GM23248 (cell line): ENCODE data around the gene PRRX1. TPM values are rescaled to one million over a fixed set of nuclear protein-coding genes. Genes with fewer than 3 reads are reported as not detected.

ENCODE experiments used
- DNase-seq: peaks from one replicate; pipeline ENCODE4 v3.0.0-alpha.2; 2015
- H2AFZ ChIP-seq: fragments of 200-600 bp; sonication (generic); 2 replicates; pipeline ENCODE4 v1.6.1; 2016; ENCODE audit warnings: antibody characterized with exemption
- H3F3A ChIP-seq: fragments of 200-600 bp; sonication (generic); 2 replicates; pipeline ENCODE4 v1.6.1; 2016; ENCODE audit warnings: mild to moderate bottlenecking, antibody characterized with exemption, mixed run types; ENCODE audit not compliant: insufficient read depth
- H3K27ac ChIP-seq: fragments of 200-600 bp; sonication (generic); 2 replicates; pipeline ENCODE4 v1.5.1; 2016; ENCODE audit warnings: mild to moderate bottlenecking
- H3K27me3 ChIP-seq: fragments of 200-600 bp; sonication (generic); replicated peaks from 2 replicates; pipeline ENCODE4 v1.6.1; 2016; ENCODE audit warnings: mild to moderate bottlenecking; ENCODE audit not compliant: insufficient read depth
- H3K36me3 ChIP-seq: fragments of 200-600 bp; sonication (generic); 2 replicates; pipeline ENCODE4 v1.6.1; 2016; ENCODE audit warnings: low read depth, mild to moderate bottlenecking
- H3K4me1 ChIP-seq: fragments of 200-600 bp; sonication (generic); 2 replicates; pipeline ENCODE4 v1.6.1; 2016; ENCODE audit warnings: mild to moderate bottlenecking; ENCODE audit not compliant: insufficient read depth
- H3K4me2 ChIP-seq: fragments of 200-600 bp; sonication (generic); one replicate; pipeline ENCODE4 v1.6.1; 2016; ENCODE audit warnings: mild to moderate bottlenecking; ENCODE audit not compliant: unreplicated experiment
- H3K4me3 ChIP-seq: fragments of 200-600 bp; sonication (generic); 2 replicates; pipeline ENCODE4 v1.5.1; 2016; ENCODE audit warnings: mild to moderate bottlenecking
- H3K79me2 ChIP-seq: fragments of 200-600 bp; sonication (generic); 2 replicates; pipeline ENCODE4 v1.6.1; 2016; ENCODE audit warnings: mild to moderate bottlenecking; ENCODE audit not compliant: insufficient read depth
- H3K9ac ChIP-seq: fragments of 200-600 bp; sonication (generic); 2 replicates; pipeline ENCODE4 v1.6.1; 2016; ENCODE audit warnings: mild to moderate bottlenecking
- H3K9me2 ChIP-seq: fragments of 200-600 bp; sonication (generic); 2 replicates; pipeline ENCODE4 v1.6.1; 2016; ENCODE audit warnings: mixed run types, mild to moderate bottlenecking, moderate library complexity; ENCODE audit not compliant: insufficient read depth
- H3K9me3 ChIP-seq: fragments of 200-600 bp; sonication (generic); one replicate; pipeline ENCODE4 v1.6.1; 2017; ENCODE audit warnings: low read depth
- H4K20me1 ChIP-seq: fragments of 200-600 bp; sonication (generic); 2 replicates; pipeline ENCODE4 v1.6.0; 2016; ENCODE audit not compliant: insufficient read depth
- EZH2 ChIP-seq: fragments of 200-600 bp; sonication (generic); IDR thresholded peaks from 2 replicates; pipeline ENCODE4 v1.6.1; 2018; ENCODE audit warnings: antibody characterized with exemption, mild to moderate bottlenecking; ENCODE audit not compliant: insufficient read depth, poor library complexity, severe bottlenecking
- EZH2phosphoT487 ChIP-seq: fragments of 200-600 bp; sonication (generic); IDR thresholded peaks from 2 replicates; pipeline ENCODE4 v1.6.1; 2018; ENCODE audit warnings: antibody characterized with exemption, moderate library complexity, mild to moderate bottlenecking, low read depth; ENCODE audit not compliant: insufficient read depth
- WGBS, 2 experiments: methylation state at CpG; one replicate each; pipeline ENCODE4 v1.1.6; 2015 to 2017; ENCODE audit warnings: low lambda C conversion rate in 2 of 2, low coverage in 1 of 2; ENCODE audit errors: missing lambda C conversion rate in 2 of 2; 5-methylcytosine and 5-hydroxymethylcytosine counted together
- in situ Hi-C: fragments of 300-500 bp; cut with MboI; formaldehyde crosslinking; loops from 2 replicates; pipeline ENCODE4 v1.15.0; 2020
- polyA plus RNA-seq: library from polyadenylated mRNA; unstranded; fragments of >200 nt; fragmentation: Nextera tagmentation; extraction: Ambion mirVana; gene quantifications from 2 replicates; pipeline ENCODE4 v1.2.1, GENCODE V29; 2016
- total RNA-seq: library from RNA; depleted of rRNA; stranded (reverse); fragments of >200 nt; shearing (Covaris generic); gene quantifications from 2 replicates; pipeline ENCODE4 v1.2.3, GENCODE V29; 2014

Gene PRRX1
- total and polyA plus RNA-seq, 2 experiments from 2014 or later, result 40.1 to 191 TPM

DNA sequence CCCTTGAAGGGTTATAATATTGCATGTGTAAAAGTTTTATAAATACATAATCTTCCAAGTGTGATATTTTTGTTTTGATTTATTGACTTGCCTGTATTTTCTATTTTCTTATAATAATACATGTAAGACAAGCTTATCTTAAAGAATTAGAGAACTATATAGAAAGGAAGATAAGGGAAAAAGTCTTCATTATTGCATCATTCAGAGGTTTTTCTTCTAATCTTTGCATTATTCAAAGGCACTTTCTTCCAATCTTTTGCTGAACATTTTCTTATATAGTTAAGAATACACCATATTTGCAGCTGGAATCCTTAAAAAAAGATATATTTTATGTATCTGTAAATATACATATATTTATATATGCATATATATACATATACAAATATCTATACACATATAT, 33.4 kb downstream of the PRRX1 start:
- Histone ChIP-seq H3F3A (peaks cover 76% of the 10 kb centered on the region), H3K27ac (peak overlapping the region; percentile 39), H4K20me1 (no peaks in the 10 kb centered on the region), H3K9me2 (no peaks in the 10 kb centered on the region), H3K79me2 (peaks cover 100% of the 10 kb centered on the region), H3K27me3 (no peaks in the 10 kb centered on the region), H3K4me3 (no peak overlapping the region), H3K9ac (peak overlapping the region; percentile 11; the same call in 1 of the 2 replicates), H3K4me2 (peak overlapping the region; percentile 1), H3K9me3 (no peaks in the 10 kb centered on the region), H3K4me1 (peaks cover 79% of the 10 kb centered on the region), H3K36me3 (0 out of 2 replicates have a peak, but pooled peaks cover 6% of the 10 kb centered on the region), H2AFZ (no peak overlapping the region)
- in situ Hi-C loops, result no loop called here
- TF ChIP-seq EZH2 (no peak), EZH2phosphoT487 (no peak)
- no peak for DNase-seq

DNA sequence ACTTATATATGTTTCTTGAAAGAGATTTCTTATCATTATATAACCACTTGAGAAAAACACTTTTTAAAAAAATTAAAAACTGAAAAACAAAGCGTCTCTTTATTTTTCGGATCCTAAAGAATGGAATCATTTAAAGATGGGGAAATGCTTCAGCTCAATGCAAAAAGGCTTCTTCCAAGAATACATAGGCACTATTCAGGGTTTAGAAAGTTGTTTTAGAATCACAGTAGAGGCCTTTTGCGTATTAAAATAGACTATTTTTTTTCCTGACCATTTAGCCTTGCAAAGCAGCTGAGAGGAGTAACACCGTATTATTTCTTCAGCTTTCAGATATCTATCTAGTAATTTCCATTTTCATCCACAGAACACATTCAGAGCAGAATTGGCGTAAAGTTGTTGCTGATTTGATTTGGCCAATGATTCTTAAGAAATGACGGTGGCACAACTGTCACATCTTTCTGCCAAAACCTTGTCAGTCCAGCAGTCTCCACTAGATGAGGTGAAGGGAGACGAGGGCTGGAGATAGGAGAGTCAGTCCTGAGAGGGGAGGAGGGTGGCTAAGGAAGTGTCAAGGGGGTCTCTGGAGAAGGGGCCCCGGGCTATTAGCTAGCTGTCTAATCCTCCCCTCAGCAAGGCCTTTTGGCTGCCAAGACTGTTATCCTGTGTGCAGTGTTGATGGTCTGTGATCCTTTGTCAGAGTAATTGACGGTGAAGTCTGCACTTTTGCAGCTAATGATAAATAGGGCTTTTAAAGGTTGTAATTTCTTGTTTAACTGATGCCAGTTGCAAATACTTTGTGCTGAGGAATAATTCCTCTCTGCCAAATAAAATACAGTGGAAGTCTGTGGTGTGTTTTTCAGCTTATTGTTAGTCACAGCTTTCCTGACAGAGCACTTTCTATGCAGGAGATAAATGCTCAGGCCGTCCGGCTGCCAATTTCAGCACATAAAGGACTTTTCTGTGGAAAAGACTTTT, 34.7 kb downstream of the PRRX1 start:
- DNase-seq, result peak; percentile 87
- no peaks in the 10 kb centered on the region for H3K9me3 ChIP-seq
- H3K27ac ChIP-seq, result peak overlapping the region; percentile 81
- H3K27me3 ChIP-seq, result no peaks in the 10 kb centered on the region
- H3K79me2 ChIP-seq, result peaks cover 100% of the 10 kb centered on the region
- peak overlapping the region; percentile 55 for H3K9ac ChIP-seq
- in situ Hi-C loops, result no loop called here
- 0 out of 2 replicates have a peak, but pooled peaks cover 6% of the 10 kb centered on the region for H3K36me3 ChIP-seq
- H3K4me3 ChIP-seq, result peak overlapping the region; percentile 35
- 29 to 34% methylated on average over 11 of the region's 11 CpGs for WGBS, 2 experiments
- H3K4me2 ChIP-seq, result peak overlapping the region; percentile 86
- no peak overlapping the region for H2AFZ ChIP-seq
- TF ChIP-seq EZH2phosphoT487, result no peak
- no peak for TF ChIP-seq EZH2
- no peaks in the 10 kb centered on the region for H4K20me1 ChIP-seq
- peaks cover 68% of the 10 kb centered on the region for H3K4me1 ChIP-seq
- H3F3A ChIP-seq, result peaks cover 72% of the 10 kb centered on the region
- H3K9me2 ChIP-seq, result no peaks in the 10 kb centered on the region

DNA sequence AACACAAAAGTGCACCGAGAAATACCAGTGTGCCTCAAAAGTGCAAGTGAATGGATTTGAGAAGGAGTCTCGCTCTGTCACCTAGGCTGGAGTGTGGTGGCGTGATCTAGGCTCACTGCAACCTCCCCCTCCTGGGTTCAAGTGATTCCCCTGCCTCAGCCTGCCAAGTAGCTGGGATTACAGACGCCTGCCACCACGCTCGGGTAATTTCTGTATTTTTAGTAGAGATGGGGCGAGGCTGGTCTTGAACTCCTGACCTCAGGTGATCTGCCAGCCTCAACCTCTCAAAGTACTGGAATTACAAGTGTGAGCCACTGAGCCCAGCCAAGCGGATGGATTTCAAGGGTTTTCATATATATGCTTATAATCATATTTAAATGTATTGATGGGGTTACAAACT, 35.8 kb downstream of the PRRX1 start:
- H3K4me2 ChIP-seq, result peak overlapping the region; percentile 86
- H3K9ac ChIP-seq, result peak overlapping the region; percentile 26
- H3K4me1 ChIP-seq, result peaks cover 68% of the 10 kb centered on the region
- no peaks in the 10 kb centered on the region for H3K9me2 ChIP-seq
- no peak for DNase-seq
- in situ Hi-C loops, result no loop called here
- peaks cover 100% of the 10 kb centered on the region for H3K79me2 ChIP-seq
- no peaks in the 10 kb centered on the region for H3K9me3 ChIP-seq
- 87 to 88% methylated on average over 8 of the region's 8 CpGs for WGBS, 2 experiments
- 0 out of 2 replicates have a peak, but pooled peaks cover 6% of the 10 kb centered on the region for H3K36me3 ChIP-seq
- H3F3A ChIP-seq, result peaks cover 67% of the 10 kb centered on the region
- TF ChIP-seq EZH2phosphoT487 (no peak), EZH2 (no peak)
- H3K27ac ChIP-seq, result peak overlapping the region; percentile 81
- H2AFZ ChIP-seq, result no peak overlapping the region
- no peaks in the 10 kb centered on the region for H4K20me1 ChIP-seq
- no peaks in the 10 kb centered on the region for H3K27me3 ChIP-seq
- no peak overlapping the region for H3K4me3 ChIP-seq

DNA sequence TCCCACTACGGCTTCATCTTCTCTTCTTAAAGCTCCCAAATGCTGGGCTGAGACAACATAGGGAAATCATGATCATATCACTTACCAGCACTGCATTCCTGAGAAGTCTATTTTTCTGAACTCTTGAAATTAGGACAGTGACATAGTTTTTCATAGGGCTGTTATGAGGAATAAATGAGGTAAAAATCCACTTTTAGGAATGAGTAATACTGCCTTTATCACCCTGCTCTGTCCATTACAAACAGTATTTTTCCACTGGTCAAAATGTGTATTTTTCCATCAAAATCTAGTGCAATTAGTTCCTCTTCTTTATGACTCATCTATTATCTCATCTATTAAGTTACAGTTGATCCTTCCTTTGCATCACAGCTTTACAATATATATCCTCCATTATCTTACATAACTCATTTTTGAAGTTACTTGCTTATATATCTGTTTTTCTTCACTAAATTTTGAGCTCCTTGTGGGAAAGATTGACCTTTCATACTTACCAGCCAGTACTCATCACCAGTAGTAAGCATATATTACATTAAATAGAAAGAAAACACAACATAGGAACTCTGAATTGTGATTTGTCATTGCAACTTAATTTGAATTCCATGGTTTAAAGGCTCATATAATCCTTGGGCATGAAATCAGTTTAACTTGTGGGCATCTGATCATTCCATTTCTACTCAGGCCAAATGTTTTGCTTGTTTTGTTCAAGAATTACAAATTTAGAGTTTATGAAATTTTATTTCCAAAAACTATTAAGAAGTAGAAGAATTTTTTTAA, 37.1 kb downstream of the PRRX1 start:
- Histone ChIP-seq H3K9ac (0 out of 2 replicates have a peak overlapping the region, but pooled peaks have one; percentile 25), H3K79me2 (peaks cover 100% of the 10 kb centered on the region), H3F3A (peaks cover 62% of the 10 kb centered on the region), H3K4me1 (peaks cover 74% of the 10 kb centered on the region), H3K36me3 (0 out of 2 replicates have a peak, but pooled peaks cover 6% of the 10 kb centered on the region), H3K27me3 (no peaks in the 10 kb centered on the region), H3K4me2 (peak overlapping the region; percentile 24), H2AFZ (no peak overlapping the region), H3K9me3 (no peaks in the 10 kb centered on the region), H3K27ac (peak overlapping the region; percentile 81), H3K9me2 (no peaks in the 10 kb centered on the region), H3K4me3 (no peak overlapping the region), H4K20me1 (no peaks in the 10 kb centered on the region)
- in situ Hi-C loops, result no loop called here
- 31 to 41% methylated on average over 1 of the region's 1 CpG for WGBS, 2 experiments
- peak; percentile 66 for DNase-seq
- no peak for TF ChIP-seq EZH2
- no peak for TF ChIP-seq EZH2phosphoT487
